Measurements from ENCODE around the gene GLT1D1. TPM values are rescaled to one million over a fixed set of nuclear protein-coding genes. Genes with fewer than 3 reads are reported as not detected.
A peak's percentile ranks its signal among the peaks of the same experiment; 100 is the strongest.

Gene GLT1D1
- total RNA-seq, 1 donor from 2014 or later = 3.2 TPM

GRCh38 chr12:128815779-128816642 is 37.3 kb upstream of the GLT1D1 start:
- Mint-ChIP-seq H3K9me3 (no peaks in the 10 kb centered on the region), H3K4me3 (ENCODE audit: low read depth) (no peak overlapping the region), H3K27ac (peak overlapping the region; percentile 39), H3K4me1 (ENCODE audit: low read depth) (peaks cover 65% of the 10 kb centered on the region), H3K36me3 (ENCODE audit: low read depth) (peaks cover 50% of the 10 kb centered on the region), H3K27me3 (ENCODE audit: low read depth) (no peaks in the 10 kb centered on the region)
- intact Hi-C loops (cut with micrococcal nuclease) = no loop called here
- no peak for DNase-seq (ENCODE audit: low spot score)

GRCh38 chr12:128816643-128816920 is 36.7 kb upstream of the GLT1D1 start:
- DNase-seq (ENCODE audit: low spot score) = no peak

GRCh38 chr12:128817111-128818015 is 35.9 kb upstream of the GLT1D1 start:
- no peaks in the 10 kb centered on the region for H3K9me3 Mint-ChIP-seq
- peak overlapping the region; percentile 24 for H3K4me3 Mint-ChIP-seq (ENCODE audit: low read depth)
- intact Hi-C loops (cut with micrococcal nuclease) = no loop called here
- DNase-seq (ENCODE audit: low spot score) = no peak
- no peaks in the 10 kb centered on the region for H3K27me3 Mint-ChIP-seq (ENCODE audit: low read depth)
- H3K36me3 Mint-ChIP-seq (ENCODE audit: low read depth) = peaks cover 56% of the 10 kb centered on the region
- peaks cover 66% of the 10 kb centered on the region for H3K4me1 Mint-ChIP-seq (ENCODE audit: low read depth)
- peak overlapping the region; percentile 79 for H3K27ac Mint-ChIP-seq

More at GRCh38 chr12:128816643-128816920, 36.7 kb upstream of the GLT1D1 start:
- no peaks in the 10 kb centered on the region for H3K27me3 Mint-ChIP-seq (ENCODE audit: low read depth)
- intact Hi-C loops (cut with micrococcal nuclease) = no loop called here
- H3K36me3 Mint-ChIP-seq (ENCODE audit: low read depth) = peaks cover 55% of the 10 kb centered on the region
- no peak overlapping the region for H3K4me3 Mint-ChIP-seq (ENCODE audit: low read depth)
- H3K27ac Mint-ChIP-seq = no peak overlapping the region
- no peaks in the 10 kb centered on the region for H3K9me3 Mint-ChIP-seq
- peaks cover 65% of the 10 kb centered on the region for H3K4me1 Mint-ChIP-seq (ENCODE audit: low read depth)

- no peaks in the 10 kb centered on the region for H3K27me3 Mint-ChIP-seq (ENCODE audit: low read depth)
- peaks cover 47% of the 10 kb centered on the region for H3K36me3 Mint-ChIP-seq (ENCODE audit: low read depth)
- H3K27ac Mint-ChIP-seq = peak overlapping the region; percentile 79
- H3K4me1 Mint-ChIP-seq (ENCODE audit: low read depth) = peaks cover 67% of the 10 kb centered on the region
- no peaks in the 10 kb centered on the region for H3K9me3 Mint-ChIP-seq
- H3K4me3 Mint-ChIP-seq (ENCODE audit: low read depth) = peak overlapping the region; percentile 4
- no peak for DNase-seq (ENCODE audit: low spot score)
- intact Hi-C loops (cut with micrococcal nuclease) = no loop called here
These were observed 34.9 kb upstream of the GLT1D1 start for GRCh38 chr12:128818065-128819022.

- Mint-ChIP-seq H3K9me3 (no peaks in the 10 kb centered on the region), H3K27me3 (ENCODE audit: low read depth) (no peaks in the 10 kb centered on the region), H3K36me3 (ENCODE audit: low read depth) (peaks cover 36% of the 10 kb centered on the region), H3K4me3 (ENCODE audit: low read depth) (no peak overlapping the region), H3K27ac (no peak overlapping the region), H3K4me1 (ENCODE audit: low read depth) (peaks cover 56% of the 10 kb centered on the region)
- intact Hi-C loops (cut with micrococcal nuclease) = no loop called here
- no peak for DNase-seq (ENCODE audit: low spot score)
These were observed 33.8 kb upstream of the GLT1D1 start for GRCh38 chr12:128819293-128820144.

- peaks cover 29% of the 10 kb centered on the region for H3K36me3 Mint-ChIP-seq (ENCODE audit: low read depth)
- H3K4me3 Mint-ChIP-seq (ENCODE audit: low read depth) = no peak overlapping the region
- intact Hi-C loops (cut with micrococcal nuclease) = no loop called here
- H3K27me3 Mint-ChIP-seq (ENCODE audit: low read depth) = no peaks in the 10 kb centered on the region
- H3K9me3 Mint-ChIP-seq = no peaks in the 10 kb centered on the region
- H3K27ac Mint-ChIP-seq = no peak overlapping the region
- H3K4me1 Mint-ChIP-seq (ENCODE audit: low read depth) = peaks cover 55% of the 10 kb centered on the region
- DNase-seq (ENCODE audit: low spot score) = no peak
These were observed 33.0 kb upstream of the GLT1D1 start for GRCh38 chr12:128820253-128820652.

GRCh38 chr12:128820723-128821432 is 32.4 kb upstream of the GLT1D1 start:
- Mint-ChIP-seq H3K9me3 (no peaks in the 10 kb centered on the region), H3K4me3 (ENCODE audit: low read depth) (peak overlapping the region; percentile 49), H3K27ac (peak overlapping the region; percentile 64), H3K4me1 (ENCODE audit: low read depth) (peaks cover 51% of the 10 kb centered on the region), H3K36me3 (ENCODE audit: low read depth) (peaks cover 29% of the 10 kb centered on the region), H3K27me3 (ENCODE audit: low read depth) (no peaks in the 10 kb centered on the region)
- intact Hi-C loops (cut with micrococcal nuclease) = no loop called here
- no peak for DNase-seq (ENCODE audit: low spot score)

GRCh38 chr12:128823216-128823915 is 29.9 kb upstream of the GLT1D1 start:
- H3K27ac Mint-ChIP-seq = peak overlapping the region; percentile 60
- H3K9me3 Mint-ChIP-seq = peaks cover 5% of the 10 kb centered on the region
- H3K36me3 Mint-ChIP-seq (ENCODE audit: low read depth) = peaks cover 24% of the 10 kb centered on the region
- H3K4me1 Mint-ChIP-seq (ENCODE audit: low read depth) = peaks cover 31% of the 10 kb centered on the region
- intact Hi-C loops (cut with micrococcal nuclease) = loop anchor here (2.0 kb wide), 1 partner anchor 91 kb away; no protein-coding TSS in a partner anchor
- peak overlapping the region; percentile 86 for H3K4me3 Mint-ChIP-seq (ENCODE audit: low read depth)
- no peak for DNase-seq (ENCODE audit: low spot score)
- no peaks in the 10 kb centered on the region for H3K27me3 Mint-ChIP-seq (ENCODE audit: low read depth)

- peaks cover 5% of the 10 kb centered on the region for H3K9me3 Mint-ChIP-seq
- peaks cover 28% of the 10 kb centered on the region for H3K36me3 Mint-ChIP-seq (ENCODE audit: low read depth)
- H3K27me3 Mint-ChIP-seq (ENCODE audit: low read depth) = no peaks in the 10 kb centered on the region
- H3K4me3 Mint-ChIP-seq (ENCODE audit: low read depth) = peak within 1 kb of the TSS; percentile 86
- peak; percentile 93 for DNase-seq (ENCODE audit: low spot score)
- peak within 1 kb of the TSS; percentile 80 for H3K27ac Mint-ChIP-seq
- intact Hi-C loops (cut with micrococcal nuclease) = loop anchor here (2.0 kb wide), 1 partner anchor 91 kb away; no protein-coding TSS in a partner anchor
- H3K4me1 Mint-ChIP-seq (ENCODE audit: low read depth) = peaks cover 33% of the 10 kb centered on the region
These were observed 29.1 kb upstream of the GLT1D1 start, which contains the start of gene SLC15A4 for GRCh38 chr12:128823916-128824839. SLC15A4 (minus strand) TSS chr12:128823958; CDS start chr12:128823943, 15 bp downstream.

- Mint-ChIP-seq H3K9me3 (peaks cover 5% of the 10 kb centered on the region), H3K4me3 (ENCODE audit: low read depth) (peak overlapping the region; percentile 19), H3K4me1 (ENCODE audit: low read depth) (peaks cover 39% of the 10 kb centered on the region), H3K36me3 (ENCODE audit: low read depth) (peaks cover 16% of the 10 kb centered on the region), H3K27me3 (ENCODE audit: low read depth) (no peaks in the 10 kb centered on the region), H3K27ac (no peak overlapping the region)
- DNase-seq (ENCODE audit: low spot score) = no peak
- intact Hi-C loops (cut with micrococcal nuclease) = no loop called here
These were observed 27.4 kb upstream of the GLT1D1 start for GRCh38 chr12:128825835-128826234.
